ENCODE results near the gene NRG3.

The NRG3 gene

DNA sequence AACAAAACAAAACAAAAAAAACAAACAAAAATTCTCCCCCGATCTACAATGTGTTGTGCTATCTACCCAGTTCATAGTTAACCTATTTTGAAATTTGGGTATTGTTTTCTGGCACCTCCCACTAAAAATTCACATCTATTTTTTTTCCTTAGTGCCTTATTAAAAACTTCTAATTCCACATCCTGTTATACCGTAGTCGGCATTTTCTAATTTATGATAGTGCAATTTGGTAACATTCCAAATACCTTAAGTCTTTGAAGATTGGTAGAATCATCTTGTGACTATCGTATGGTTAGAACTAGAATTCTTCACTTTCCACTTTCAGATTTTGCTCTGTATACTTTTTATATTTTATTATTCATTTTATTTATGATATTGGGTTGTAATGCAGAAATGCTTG, 4.5 kb upstream of the NRG3 start:
- no peaks in the 10 kb centered on the region for H3K36me3 ChIP-seq (ENCODE audit: control insufficient read depth, insufficient read depth, low read length)
- H3K27me3 ChIP-seq (replicated peaks; ENCODE audit: control insufficient read depth, insufficient read depth, low read length), result no peaks in the 10 kb centered on the region
- TF ChIP-seq, protein P1, sequence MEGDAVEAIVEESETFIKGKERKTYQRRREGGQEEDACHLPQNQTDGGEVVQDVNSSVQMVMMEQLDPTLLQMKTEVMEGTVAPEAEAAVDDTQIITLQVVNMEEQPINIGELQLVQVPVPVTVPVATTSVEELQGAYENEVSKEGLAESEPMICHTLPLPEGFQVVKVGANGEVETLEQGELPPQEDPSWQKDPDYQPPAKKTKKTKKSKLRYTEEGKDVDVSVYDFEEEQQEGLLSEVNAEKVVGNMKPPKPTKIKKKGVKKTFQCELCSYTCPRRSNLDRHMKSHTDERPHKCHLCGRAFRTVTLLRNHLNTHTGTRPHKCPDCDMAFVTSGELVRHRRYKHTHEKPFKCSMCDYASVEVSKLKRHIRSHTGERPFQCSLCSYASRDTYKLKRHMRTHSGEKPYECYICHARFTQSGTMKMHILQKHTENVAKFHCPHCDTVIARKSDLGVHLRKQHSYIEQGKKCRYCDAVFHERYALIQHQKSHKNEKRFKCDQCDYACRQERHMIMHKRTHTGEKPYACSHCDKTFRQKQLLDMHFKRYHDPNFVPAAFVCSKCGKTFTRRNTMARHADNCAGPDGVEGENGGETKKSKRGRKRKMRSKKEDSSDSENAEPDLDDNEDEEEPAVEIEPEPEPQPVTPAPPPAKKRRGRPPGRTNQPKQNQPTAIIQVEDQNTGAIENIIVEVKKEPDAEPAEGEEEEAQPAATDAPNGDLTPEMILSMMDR (IDR thresholded peaks at IDR 0.05; ENCODE audit: insufficient read depth, low read length, poor library complexity, severe bottlenecking), result no peak
- no peak overlapping the region for H3K4me3 ChIP-seq (replicated peaks; ENCODE audit: low read depth, low read length)
- DNase-seq (ENCODE audit: extremely low read depth, insufficient read length), result no peak

GRCh38 chr10:81871558-81871957, 3.4 kb upstream of the NRG3 start:
- no peak overlapping the region for H3K4me3 ChIP-seq (replicated peaks; ENCODE audit: low read depth, low read length)

GRCh38 chr10:81872206-81872862, 2.7 kb upstream of the NRG3 start:
- no peaks in the 10 kb centered on the region for H3K27me3 ChIP-seq (replicated peaks; ENCODE audit: control insufficient read depth, insufficient read depth, low read length)
- no peak for DNase-seq (ENCODE audit: extremely low read depth, insufficient read length)
- H3K4me3 ChIP-seq (replicated peaks; ENCODE audit: low read depth, low read length), result no peak overlapping the region
- TF ChIP-seq, protein P1 (IDR thresholded peaks at IDR 0.05; ENCODE audit: insufficient read depth, low read length, poor library complexity, severe bottlenecking), result no peak
- H3K36me3 ChIP-seq (ENCODE audit: control insufficient read depth, insufficient read depth, low read length), result no peaks in the 10 kb centered on the region

More at GRCh38 chr10:81871558-81871957, 3.4 kb upstream of the NRG3 start:
- no peaks in the 10 kb centered on the region for H3K27me3 ChIP-seq (replicated peaks; ENCODE audit: control insufficient read depth, insufficient read depth, low read length)
- no peak for DNase-seq (ENCODE audit: extremely low read depth, insufficient read length)
- TF ChIP-seq, protein P1 (IDR thresholded peaks at IDR 0.05; ENCODE audit: insufficient read depth, low read length, poor library complexity, severe bottlenecking), result no peak
- no peaks in the 10 kb centered on the region for H3K36me3 ChIP-seq (ENCODE audit: control insufficient read depth, insufficient read depth, low read length)

GRCh38 chr10:81873231-81873931, 1.6 kb upstream of the NRG3 start:
- Histone ChIP-seq H3K4me3 (replicated peaks; ENCODE audit: low read depth, low read length) (no peak overlapping the region), H3K27me3 (replicated peaks; ENCODE audit: control insufficient read depth, insufficient read depth, low read length) (no peaks in the 10 kb centered on the region), H3K36me3 (ENCODE audit: control insufficient read depth, insufficient read depth, low read length) (no peaks in the 10 kb centered on the region)
- no peak for DNase-seq (ENCODE audit: extremely low read depth, insufficient read length)
- TF ChIP-seq, protein P1 (IDR thresholded peaks at IDR 0.05; ENCODE audit: insufficient read depth, low read length, poor library complexity, severe bottlenecking), result no peak

GRCh38 chr10:81873932-81874816, 820 bp upstream of the NRG3 start:
- no peaks in the 10 kb centered on the region for H3K36me3 ChIP-seq (ENCODE audit: control insufficient read depth, insufficient read depth, low read length)
- no peak for DNase-seq (ENCODE audit: extremely low read depth, insufficient read length)
- no peaks in the 10 kb centered on the region for H3K27me3 ChIP-seq (replicated peaks; ENCODE audit: control insufficient read depth, insufficient read depth, low read length)
- no peak overlapping the region for H3K4me3 ChIP-seq (replicated peaks; ENCODE audit: low read depth, low read length)
- TF ChIP-seq, protein P1 (IDR thresholded peaks at IDR 0.05; ENCODE audit: insufficient read depth, low read length, poor library complexity, severe bottlenecking), result no peak
